ENCODE measurements around the gene GFOD1. TPM values are rescaled to one million over a fixed set of nuclear protein-coding genes. Genes with fewer than 3 reads are reported as not detected.

The GFOD1 gene
- total and polyA plus RNA-seq, 4 donors: 2.6 to 16.8 (median 5.0) TPM

GRCh38 chr6:13328076-13328874, 159.1 kb downstream of the GFOD1 start, which contains the start of gene TBC1D7:
Gene TBC1D7, minus strand, starts transcription at chr6:13328537. Its CDS starts 1,639 bp downstream, at chr6:13326898.
- H3K27ac ChIP-seq (ENCODE audit: low read depth in 1 of 2, low read length in 2 of 2): peak within 1 kb of the TSS; percentile 87 to 94
- H3K4me3 ChIP-seq (ENCODE audit: low read depth in 1 of 3, low read length in 3 of 3): peak within 1 kb of the TSS; percentile 84 to 97 (median 88)
- no peaks in the 10 kb centered on the region for H3K9me3 ChIP-seq (ENCODE audit: control insufficient read depth in 4 of 4, low read length in 3 of 4)
- no peak for TF ChIP-seq EGR1 (IDR thresholded peaks at IDR 0.05; ENCODE audit: low read depth in 2 of 2)
- no peak for TF ChIP-seq JUND (IDR thresholded peaks at IDR 0.05)
- no peak for TF ChIP-seq NR2F2 (IDR thresholded peaks at IDR 0.05)
- no peak for TF ChIP-seq SP1 (IDR thresholded peaks at IDR 0.05)
- TF ChIP-seq, protein P1, sequence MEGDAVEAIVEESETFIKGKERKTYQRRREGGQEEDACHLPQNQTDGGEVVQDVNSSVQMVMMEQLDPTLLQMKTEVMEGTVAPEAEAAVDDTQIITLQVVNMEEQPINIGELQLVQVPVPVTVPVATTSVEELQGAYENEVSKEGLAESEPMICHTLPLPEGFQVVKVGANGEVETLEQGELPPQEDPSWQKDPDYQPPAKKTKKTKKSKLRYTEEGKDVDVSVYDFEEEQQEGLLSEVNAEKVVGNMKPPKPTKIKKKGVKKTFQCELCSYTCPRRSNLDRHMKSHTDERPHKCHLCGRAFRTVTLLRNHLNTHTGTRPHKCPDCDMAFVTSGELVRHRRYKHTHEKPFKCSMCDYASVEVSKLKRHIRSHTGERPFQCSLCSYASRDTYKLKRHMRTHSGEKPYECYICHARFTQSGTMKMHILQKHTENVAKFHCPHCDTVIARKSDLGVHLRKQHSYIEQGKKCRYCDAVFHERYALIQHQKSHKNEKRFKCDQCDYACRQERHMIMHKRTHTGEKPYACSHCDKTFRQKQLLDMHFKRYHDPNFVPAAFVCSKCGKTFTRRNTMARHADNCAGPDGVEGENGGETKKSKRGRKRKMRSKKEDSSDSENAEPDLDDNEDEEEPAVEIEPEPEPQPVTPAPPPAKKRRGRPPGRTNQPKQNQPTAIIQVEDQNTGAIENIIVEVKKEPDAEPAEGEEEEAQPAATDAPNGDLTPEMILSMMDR (IDR thresholded peaks at IDR 0.05; ENCODE audit: low read depth, low read length, missing input control): peak; percentile 27
- no peak for TF ChIP-seq ATF3 (IDR thresholded peaks at IDR 0.05)
- TF ChIP-seq, protein P2, sequence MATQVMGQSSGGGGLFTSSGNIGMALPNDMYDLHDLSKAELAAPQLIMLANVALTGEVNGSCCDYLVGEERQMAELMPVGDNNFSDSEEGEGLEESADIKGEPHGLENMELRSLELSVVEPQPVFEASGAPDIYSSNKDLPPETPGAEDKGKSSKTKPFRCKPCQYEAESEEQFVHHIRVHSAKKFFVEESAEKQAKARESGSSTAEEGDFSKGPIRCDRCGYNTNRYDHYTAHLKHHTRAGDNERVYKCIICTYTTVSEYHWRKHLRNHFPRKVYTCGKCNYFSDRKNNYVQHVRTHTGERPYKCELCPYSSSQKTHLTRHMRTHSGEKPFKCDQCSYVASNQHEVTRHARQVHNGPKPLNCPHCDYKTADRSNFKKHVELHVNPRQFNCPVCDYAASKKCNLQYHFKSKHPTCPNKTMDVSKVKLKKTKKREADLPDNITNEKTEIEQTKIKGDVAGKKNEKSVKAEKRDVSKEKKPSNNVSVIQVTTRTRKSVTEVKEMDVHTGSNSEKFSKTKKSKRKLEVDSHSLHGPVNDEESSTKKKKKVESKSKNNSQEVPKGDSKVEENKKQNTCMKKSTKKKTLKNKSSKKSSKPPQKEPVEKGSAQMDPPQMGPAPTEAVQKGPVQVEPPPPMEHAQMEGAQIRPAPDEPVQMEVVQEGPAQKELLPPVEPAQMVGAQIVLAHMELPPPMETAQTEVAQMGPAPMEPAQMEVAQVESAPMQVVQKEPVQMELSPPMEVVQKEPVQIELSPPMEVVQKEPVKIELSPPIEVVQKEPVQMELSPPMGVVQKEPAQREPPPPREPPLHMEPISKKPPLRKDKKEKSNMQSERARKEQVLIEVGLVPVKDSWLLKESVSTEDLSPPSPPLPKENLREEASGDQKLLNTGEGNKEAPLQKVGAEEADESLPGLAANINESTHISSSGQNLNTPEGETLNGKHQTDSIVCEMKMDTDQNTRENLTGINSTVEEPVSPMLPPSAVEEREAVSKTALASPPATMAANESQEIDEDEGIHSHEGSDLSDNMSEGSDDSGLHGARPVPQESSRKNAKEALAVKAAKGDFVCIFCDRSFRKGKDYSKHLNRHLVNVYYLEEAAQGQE (IDR thresholded peaks at IDR 0.05): no peak
- TF ChIP-seq, protein P3, sequence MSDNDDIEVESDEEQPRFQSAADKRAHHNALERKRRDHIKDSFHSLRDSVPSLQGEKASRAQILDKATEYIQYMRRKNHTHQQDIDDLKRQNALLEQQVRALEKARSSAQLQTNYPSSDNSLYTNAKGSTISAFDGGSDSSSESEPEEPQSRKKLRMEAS (IDR thresholded peaks at IDR 0.05): no peak
- peak; percentile 40 for TF ChIP-seq TAF1 (conservative IDR thresholded peaks at IDR 0.05)
- TF ChIP-seq RAD21 (IDR thresholded peaks at IDR 0.05): peak in 1 of 2 donors; percentile 27
- no peak for TF ChIP-seq HNF4G (IDR thresholded peaks at IDR 0.05)
- no peak for TF ChIP-seq HNF4A (conservative IDR thresholded peaks at IDR 0.05)
- TF ChIP-seq FOXA1 (IDR thresholded peaks at IDR 0.05): no peak
- no peak for TF ChIP-seq FOXA2 (IDR thresholded peaks at IDR 0.05)
- peak in 1 of 2 donors; percentile 83 for TF ChIP-seq GABPA (IDR thresholded peaks at IDR 0.05 in 1 of 2, conservative IDR thresholded peaks at IDR 0.05 in 1 of 2)
- TF ChIP-seq RXRA (IDR thresholded peaks at IDR 0.05): no peak
- TF ChIP-seq ZBTB33 (IDR thresholded peaks at IDR 0.05): no peak
- TF ChIP-seq YY1 (IDR thresholded peaks at IDR 0.05): peak; percentile 16
- peaks cover 0 to 12% (median 4%) of the 10 kb centered on the region in 4 donors for H3K4me1 ChIP-seq (ENCODE audit: control insufficient read depth in 4 of 4, insufficient read depth in 4 of 4, low read length in 3 of 4)
- H3K36me3 ChIP-seq (ENCODE audit: control insufficient read depth in 4 of 4, insufficient read depth in 3 of 4, low read depth in 1 of 4, low read length in 3 of 4): peaks cover 4 to 8% (median 5%) of the 10 kb centered on the region in 4 donors
- WGBS: under 1% methylated on average over 63 of the region's 63 CpGs
- DNase-seq (ENCODE audit: low spot score): peak; percentile 95
- H3K27me3 ChIP-seq (ENCODE audit: control insufficient read depth in 4 of 4, insufficient read depth in 4 of 4, low read length in 3 of 4): no peaks in the 10 kb centered on the region
- H3K9ac ChIP-seq (ENCODE audit: low read depth in 1 of 2, low read length in 2 of 2): peak within 1 kb of the TSS; percentile 82 to 84
